ENCODE results near the gene C6.

DNA sequence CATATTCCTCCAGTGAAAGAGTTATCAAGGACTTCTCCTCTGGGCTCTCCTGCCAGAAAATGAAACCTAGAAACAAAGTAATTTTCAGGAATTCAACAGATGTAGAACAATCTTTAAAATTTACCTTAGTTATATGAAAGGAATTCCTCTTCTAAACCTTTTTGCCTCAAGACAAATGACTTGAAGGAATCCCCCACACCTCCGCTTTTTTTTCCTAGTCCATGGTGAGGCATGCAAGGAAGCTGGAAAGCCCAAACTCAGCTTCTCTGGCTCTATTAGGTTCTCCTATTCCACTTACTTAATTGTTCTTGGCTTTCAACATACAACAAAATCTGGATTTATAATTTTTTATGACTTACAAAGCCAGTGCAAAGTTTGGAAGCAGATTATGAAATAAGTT is 27.2 kb downstream of the C6 start:
- TF ChIP-seq RARB (CRISPR knock-in tag; IDR thresholded peaks at IDR 0.05) (no peak), PATZ1 (CRISPR knock-in tag; IDR thresholded peaks at IDR 0.05; ENCODE audit: borderline replicate concordance) (no peak), SNAI2 (CRISPR knock-in tag; IDR thresholded peaks at IDR 0.05) (no peak), ZFP3 (CRISPR knock-in tag; IDR thresholded peaks at IDR 0.05) (no peak), TCF4 (CRISPR knock-in tag; IDR thresholded peaks at IDR 0.05; ENCODE audit: borderline replicate concordance) (no peak), TOX (CRISPR knock-in tag; IDR thresholded peaks at IDR 0.05; ENCODE audit: borderline replicate concordance) (no peak)
